Measurements from ENCODE around the gene LHB.

LHB gene

GRCh38 chr19:49016067-49016839, 638 bp downstream of the LHB start:
- H3K4me3 ChIP-seq (ENCODE audit: low read length): no peak overlapping the region
- no peak for DNase-seq (ENCODE audit: low read depth)
- TF ChIP-seq CTCF (IDR thresholded peaks at IDR 0.05; ENCODE audit: insufficient read depth, low read depth, low read length, missing control alignments): no peak

GRCh38 chr19:49014870-49015255, 2.0 kb downstream of the LHB start:
- H3K4me3 ChIP-seq (ENCODE audit: low read length): no peak overlapping the region
- no peak for DNase-seq (ENCODE audit: low read depth)
- TF ChIP-seq CTCF (IDR thresholded peaks at IDR 0.05; ENCODE audit: insufficient read depth, low read depth, low read length, missing control alignments): no peak

- peak; percentile 66 for DNase-seq (ENCODE audit: low read depth)
- TF ChIP-seq CTCF (IDR thresholded peaks at IDR 0.05; ENCODE audit: insufficient read depth, low read depth, low read length, missing control alignments): no peak
- no peak overlapping the region for H3K4me3 ChIP-seq (ENCODE audit: low read length)
Measured at GRCh38 chr19:49014123-49014869, 2.6 kb downstream of the LHB start.

GRCh38 chr19:49011194-49011593, 5.7 kb downstream of the LHB start:
- H3K4me3 ChIP-seq (ENCODE audit: low read length): no peak overlapping the region
- TF ChIP-seq CTCF (IDR thresholded peaks at IDR 0.05; ENCODE audit: insufficient read depth, low read depth, low read length, missing control alignments): no peak
- no peak for DNase-seq (ENCODE audit: low read depth)

GRCh38 chr19:49010453-49010852, 6.4 kb downstream of the LHB start:
- no peak for DNase-seq (ENCODE audit: low read depth)
- no peak overlapping the region for H3K4me3 ChIP-seq (ENCODE audit: low read length)
- no peak for TF ChIP-seq CTCF (IDR thresholded peaks at IDR 0.05; ENCODE audit: insufficient read depth, low read depth, low read length, missing control alignments)

GRCh38 chr19:49009828-49010227, 7.1 kb downstream of the LHB start:
- DNase-seq (ENCODE audit: low read depth): no peak
- no peak for TF ChIP-seq CTCF (IDR thresholded peaks at IDR 0.05; ENCODE audit: insufficient read depth, low read depth, low read length, missing control alignments)
- no peak overlapping the region for H3K4me3 ChIP-seq (ENCODE audit: low read length)

Measured in epithelial cell of esophagus (primary cell).